Testis (tissue), 3 donors: ENCODE measurements around the gene KCNIP1. TPM values are rescaled to one million over a fixed set of nuclear protein-coding genes. Genes with fewer than 3 reads are reported as not detected.

Experiments used
- DNase-seq: peaks from one replicate; pipeline ENCODE4 v3.0.0-alpha.2; 2019
- H3K27ac ChIP-seq, 2 donors: fragments of 200-600 bp; sonication (generic); one replicate each; pipeline ENCODE4 v1.5.1; 2019
- H3K27me3 ChIP-seq: fragments of 200-600 bp; sonication (generic); one replicate; pipeline ENCODE4 v1.5.1; 2019
- H3K36me3 ChIP-seq: fragments of 200-600 bp; sonication (generic); one replicate; pipeline ENCODE4 v1.5.1; 2017; ENCODE audit warnings: low read depth; ENCODE audit errors: missing control alignments
- H3K4me1 ChIP-seq: fragments of 200-600 bp; sonication (generic); one replicate; pipeline ENCODE4 v1.5.1; 2019
- H3K4me3 ChIP-seq, 2 donors: fragments of 200-600 bp; sonication (generic); one replicate each; pipeline ENCODE4 v1.5.1; 2017 to 2019
- H3K9me3 ChIP-seq: fragments of 200-600 bp; sonication (generic); one replicate; pipeline ENCODE4 v1.5.1; 2017
- POLR2A ChIP-seq: fragments of 450-650 bp; IDR thresholded peaks from one replicate; pipeline ENCODE4 v1.6.1; 2017; ENCODE audit warnings: antibody characterized with exemption, mild to moderate bottlenecking, moderate library complexity
- WGBS, 2 donors: methylation state at CpG; one replicate each; pipeline ENCODE4 v1.1.5; 2018; 5-methylcytosine and 5-hydroxymethylcytosine counted together
- intact Hi-C: fragments of 100-400 bp; cut with DNase I; formaldehyde crosslinking; loops from one replicate; pipeline ENCODE4 v1.15.1; 2023; ENCODE audit warnings: low total_unique reads
- polyA plus RNA-seq: library from polyadenylated mRNA; stranded (reverse); fragments of 350-450 nt; fragmentation: Illumina TruSeq; extraction: RNeasy Lipid Tissue Mini Kit (QIAGEN cat#74804); gene quantifications from one replicate; pipeline ENCODE4 v1.2.3, GENCODE V29; 2014; ENCODE audit warnings: low read depth, low replicate concordance; ENCODE audit not compliant: insufficient read depth
- total RNA-seq, 2 donors: library from RNA; depleted of rRNA; stranded (reverse); fragments of >200 nt; gene quantifications; one replicate each; pipeline ENCODE4 v1.2.3, GENCODE V29; 2016
- TF ChIP-seq, protein P1 (sequence below), 3 experiments: fragments of 450-650 bp in 2 of 3; fragments of 200-600 bp in 1 of 3; sonication (generic) in 1 of 3; IDR thresholded peaks; one replicate each; pipeline ENCODE4 v1.5.1; 2016 to 2019; ENCODE audit warnings: antibody characterized with exemption in 3 of 3, mild to moderate bottlenecking in 2 of 3, moderate library complexity in 1 of 3

KCNIP1 gene
- total and polyA plus RNA-seq, 3 donors from 2014 or later: 5.9 to 14.8 (median 13.4) TPM

DNA sequence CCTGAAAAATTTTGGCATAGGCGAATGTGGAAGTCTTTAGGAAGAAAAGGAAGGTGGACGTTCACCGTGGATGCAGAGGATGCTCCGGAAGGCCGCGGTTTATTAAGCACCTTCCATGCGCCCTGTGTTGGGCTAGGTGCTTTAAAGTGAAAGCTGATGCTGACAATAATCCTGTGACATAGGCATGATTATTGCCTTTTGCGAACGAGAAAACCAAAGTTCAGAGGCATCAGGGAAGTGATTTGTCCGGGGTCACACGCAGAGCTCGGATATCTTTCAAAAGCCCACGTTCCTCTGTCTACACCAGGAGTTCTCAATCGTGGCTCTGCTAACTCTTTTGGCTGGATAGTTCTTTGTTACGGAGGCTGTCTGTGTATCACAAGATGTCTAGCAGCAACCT, 267.7 kb downstream of the KCNIP1 start:
- H3K27ac ChIP-seq: no peak overlapping the region
- H3K9me3 ChIP-seq: no peaks in the 10 kb centered on the region
- TF ChIP-seq, protein P1, sequence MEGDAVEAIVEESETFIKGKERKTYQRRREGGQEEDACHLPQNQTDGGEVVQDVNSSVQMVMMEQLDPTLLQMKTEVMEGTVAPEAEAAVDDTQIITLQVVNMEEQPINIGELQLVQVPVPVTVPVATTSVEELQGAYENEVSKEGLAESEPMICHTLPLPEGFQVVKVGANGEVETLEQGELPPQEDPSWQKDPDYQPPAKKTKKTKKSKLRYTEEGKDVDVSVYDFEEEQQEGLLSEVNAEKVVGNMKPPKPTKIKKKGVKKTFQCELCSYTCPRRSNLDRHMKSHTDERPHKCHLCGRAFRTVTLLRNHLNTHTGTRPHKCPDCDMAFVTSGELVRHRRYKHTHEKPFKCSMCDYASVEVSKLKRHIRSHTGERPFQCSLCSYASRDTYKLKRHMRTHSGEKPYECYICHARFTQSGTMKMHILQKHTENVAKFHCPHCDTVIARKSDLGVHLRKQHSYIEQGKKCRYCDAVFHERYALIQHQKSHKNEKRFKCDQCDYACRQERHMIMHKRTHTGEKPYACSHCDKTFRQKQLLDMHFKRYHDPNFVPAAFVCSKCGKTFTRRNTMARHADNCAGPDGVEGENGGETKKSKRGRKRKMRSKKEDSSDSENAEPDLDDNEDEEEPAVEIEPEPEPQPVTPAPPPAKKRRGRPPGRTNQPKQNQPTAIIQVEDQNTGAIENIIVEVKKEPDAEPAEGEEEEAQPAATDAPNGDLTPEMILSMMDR (IDR thresholded peaks at IDR 0.05): no peak
- no peak for TF ChIP-seq POLR2A
- H3K27me3 ChIP-seq: no peaks in the 10 kb centered on the region
- no peak overlapping the region for H3K4me3 ChIP-seq
- no peak for DNase-seq
- intact Hi-C loops: no loop called here
- no peaks in the 10 kb centered on the region for H3K4me1 ChIP-seq
- 88 to 91% methylated on average over 15 of the region's 15 CpGs for WGBS, 2 donors
- H3K36me3 ChIP-seq: no peaks in the 10 kb centered on the region

DNA sequence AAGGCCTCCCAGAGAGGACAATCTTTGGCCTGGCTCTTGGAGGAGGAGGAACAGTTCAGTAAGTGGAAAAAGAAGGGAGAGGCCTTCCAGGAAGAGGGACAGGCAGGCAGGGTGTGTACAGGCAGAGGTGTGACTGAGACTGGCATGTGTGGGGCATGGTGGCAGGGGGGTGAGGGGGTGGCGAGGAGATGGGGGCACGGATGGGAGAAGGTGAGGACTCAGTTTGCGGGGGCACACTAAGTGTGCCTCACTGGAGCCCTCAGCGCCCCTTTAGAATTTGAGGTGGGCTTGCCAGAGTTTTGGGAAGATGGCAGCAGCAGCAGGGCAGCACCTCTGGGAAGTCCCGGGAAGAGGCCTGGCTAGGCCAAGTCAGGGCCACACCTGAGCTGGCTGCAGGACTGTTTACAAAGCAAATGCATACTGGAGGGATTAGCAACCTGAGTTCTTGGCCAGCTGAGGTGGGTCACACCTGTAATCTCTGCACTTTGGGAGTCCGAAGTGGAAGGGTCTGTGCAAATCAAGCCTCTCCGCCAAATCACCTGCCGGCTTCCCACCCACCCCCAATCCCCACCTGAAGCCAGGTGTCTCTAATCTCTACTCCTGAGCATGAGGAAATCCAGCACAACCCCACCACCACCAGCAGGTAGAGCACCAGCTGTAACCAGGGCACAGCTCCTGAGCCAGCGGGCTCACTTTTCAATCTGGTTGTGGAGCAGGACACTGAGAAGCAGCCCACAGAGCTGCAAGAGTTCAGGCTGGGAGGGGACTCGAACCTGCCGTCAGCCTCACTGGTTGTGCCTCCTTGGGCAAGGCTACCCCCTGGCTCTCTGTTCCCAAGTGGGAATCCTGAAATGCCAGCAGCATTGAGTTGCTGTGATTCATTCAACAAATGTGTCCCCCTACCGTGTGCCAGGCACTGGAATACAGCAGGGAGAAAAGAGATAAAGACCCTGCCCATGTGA, 269.5 kb downstream of the KCNIP1 start:
- Histone ChIP-seq H3K27me3 (no peaks in the 10 kb centered on the region), H3K27ac (no peak overlapping the region), H3K36me3 (no peaks in the 10 kb centered on the region), H3K4me3 (no peak overlapping the region), H3K9me3 (no peaks in the 10 kb centered on the region), H3K4me1 (no peaks in the 10 kb centered on the region)
- intact Hi-C loops: no loop called here
- 87 to 90% methylated on average over 9 to 12 of the region's 12 CpGs for WGBS, 2 donors
- no peak for DNase-seq
- no peak for TF ChIP-seq POLR2A
- TF ChIP-seq, protein P1 (IDR thresholded peaks at IDR 0.05): no peak

GRCh38 chr5:170774831-170775230, 271.0 kb downstream of the KCNIP1 start:
- no peak for TF ChIP-seq POLR2A
- TF ChIP-seq, protein P1 (IDR thresholded peaks at IDR 0.05): no peak
- intact Hi-C loops: no loop called here
- 88 to 93% methylated on average over 5 of the region's 5 CpGs for WGBS, 2 donors
- DNase-seq: no peak
- Histone ChIP-seq H3K36me3 (no peaks in the 10 kb centered on the region), H3K27me3 (no peaks in the 10 kb centered on the region), H3K4me3 (no peak overlapping the region), H3K9me3 (no peaks in the 10 kb centered on the region), H3K27ac (no peak overlapping the region), H3K4me1 (no peaks in the 10 kb centered on the region)

GRCh38 chr5:170781946-170782345, 278.1 kb downstream of the KCNIP1 start:
- WGBS, 2 donors: 82 to 100% methylated on average over 1 of the region's 1 CpG
- DNase-seq: no peak
- intact Hi-C loops: no loop called here
- Histone ChIP-seq H3K27ac (no peak overlapping the region), H3K4me3 (no peak overlapping the region), H3K27me3 (no peaks in the 10 kb centered on the region), H3K4me1 (no peaks in the 10 kb centered on the region), H3K36me3 (no peaks in the 10 kb centered on the region), H3K9me3 (no peaks in the 10 kb centered on the region)
- no peak for TF ChIP-seq POLR2A
- TF ChIP-seq, protein P1 (IDR thresholded peaks at IDR 0.05): no peak

GRCh38 chr5:170782438-170782837, 278.6 kb downstream of the KCNIP1 start:
- WGBS, 2 donors: 75 to 79% methylated on average over 6 of the region's 6 CpGs
- Histone ChIP-seq H3K9me3 (no peaks in the 10 kb centered on the region), H3K27ac (no peak overlapping the region), H3K4me1 (no peaks in the 10 kb centered on the region), H3K4me3 (no peak overlapping the region), H3K27me3 (no peaks in the 10 kb centered on the region), H3K36me3 (no peaks in the 10 kb centered on the region)
- DNase-seq: no peak
- TF ChIP-seq, protein P1 (IDR thresholded peaks at IDR 0.05): no peak
- TF ChIP-seq POLR2A: no peak
- intact Hi-C loops: no loop called here
